ENCODE results near the gene RBM20. TPM values are rescaled to one million over a fixed set of nuclear protein-coding genes. Genes with fewer than 3 reads are reported as not detected.
A peak's percentile ranks its signal among the peaks of the same experiment; 100 is the strongest.

RBM20 gene
- polyA plus RNA-seq, 1 experiment = 0.11 TPM

DNA sequence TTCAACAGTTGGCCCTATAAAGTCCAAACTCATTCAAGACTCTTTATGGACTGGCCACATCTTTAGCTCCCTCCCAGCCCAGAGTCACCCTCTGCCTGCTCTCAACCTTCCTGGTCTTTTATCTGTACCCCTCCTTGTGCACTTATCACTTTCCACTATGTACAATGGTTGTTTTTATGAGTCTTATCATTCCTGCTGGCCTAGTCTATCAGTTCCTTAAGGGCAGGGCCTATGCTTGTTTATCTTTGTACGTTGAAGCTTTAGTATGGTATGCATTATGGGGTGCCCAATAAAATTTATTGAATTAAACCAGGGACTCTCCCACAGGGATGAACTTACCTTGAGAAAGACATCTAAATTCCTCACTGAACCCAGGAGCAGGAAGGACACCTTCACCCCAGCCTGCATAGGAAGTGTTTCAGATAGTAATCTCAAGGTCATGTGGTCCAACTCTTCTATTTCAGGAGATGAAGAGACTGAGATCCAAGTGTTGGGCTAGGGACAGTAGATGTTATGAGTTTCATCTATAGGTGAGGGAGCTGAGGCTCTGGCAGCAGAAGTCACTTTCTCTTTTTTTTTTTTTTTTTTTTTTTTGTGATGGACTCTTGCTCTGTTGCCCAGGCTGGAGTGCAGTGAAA lies 214.3 kb downstream of the RBM20 start:
- Histone ChIP-seq H3K9me3 (ENCODE audit: control insufficient read depth, insufficient read depth, low read length) (no peaks in the 10 kb centered on the region), H3K4me3 (ENCODE audit: low read depth, low read length) (no peak overlapping the region), H3K27me3 (ENCODE audit: control insufficient read depth, insufficient read depth, low read length) (no peaks in the 10 kb centered on the region), H3K27ac (ENCODE audit: low read depth, low read length) (no peak overlapping the region)
- no peak for DNase-seq (ENCODE audit: low read depth, low spot score)
- POLR2A ChIA-PET = interaction anchor here (3.8 kb wide), 1 partner anchor 13 kb away, joined by 22 read pairs; the partner anchor contains the start of gene PDCD4
- CTCF ChIA-PET = interaction anchor here (0.6 to 2.4 kb wide), 5 partner anchors 10 to 1279 kb away, joined by 3 to 6 read pairs (median 4); no protein-coding TSS in a partner anchor
- TF ChIP-seq CTCF (IDR thresholded peaks at IDR 0.05; ENCODE audit: low read depth, low read length) = no peak

GRCh38 chr10:110859206-110859972 lies 215.3 kb downstream of the RBM20 start:
- Histone ChIP-seq H3K27ac (ENCODE audit: low read depth, low read length) (no peak overlapping the region), H3K27me3 (ENCODE audit: control insufficient read depth, insufficient read depth, low read length) (no peaks in the 10 kb centered on the region), H3K4me3 (ENCODE audit: low read depth, low read length) (no peak overlapping the region), H3K9me3 (ENCODE audit: control insufficient read depth, insufficient read depth, low read length) (no peaks in the 10 kb centered on the region)
- TF ChIP-seq CTCF (IDR thresholded peaks at IDR 0.05; ENCODE audit: low read depth, low read length) = no peak
- no peak for DNase-seq (ENCODE audit: low read depth, low spot score)
- CTCF ChIA-PET = interaction anchor here (0.8 to 2.4 kb wide), 5 partner anchors 9 to 1278 kb away, joined by 3 to 6 read pairs (median 3); no protein-coding TSS in a partner anchor
- POLR2A ChIA-PET = interaction anchor here (0.6 to 3.8 kb wide), 3 partner anchors 12 to 46 kb away, joined by 3 to 22 read pairs (median 3); partner anchors contain the start of gene PDCD4

GRCh38 chr10:110859973-110860376 lies 215.8 kb downstream of the RBM20 start:
- Histone ChIP-seq H3K4me3 (ENCODE audit: low read depth, low read length) (no peak overlapping the region), H3K27ac (ENCODE audit: low read depth, low read length) (no peak overlapping the region), H3K9me3 (ENCODE audit: control insufficient read depth, insufficient read depth, low read length) (no peaks in the 10 kb centered on the region), H3K27me3 (ENCODE audit: control insufficient read depth, insufficient read depth, low read length) (no peaks in the 10 kb centered on the region)
- peak; percentile 39 for DNase-seq (ENCODE audit: low read depth, low spot score)
- TF ChIP-seq CTCF (IDR thresholded peaks at IDR 0.05; ENCODE audit: low read depth, low read length) = no peak
- ChIA-PET POLR2A (interaction anchor here (0.7 to 3.8 kb wide), 2 partner anchors 11 to 13 kb away, joined by 3 to 22 read pairs; partner anchors contain the start of gene PDCD4), CTCF (interaction anchor here (1.3 to 2.4 kb wide), 2 partner anchors 34 to 57 kb away, joined by 3 to 6 read pairs; no protein-coding TSS in a partner anchor)

- no peak for TF ChIP-seq CTCF (IDR thresholded peaks at IDR 0.05; ENCODE audit: low read depth, low read length)
- H3K27ac ChIP-seq (ENCODE audit: low read depth, low read length) = no peak overlapping the region
- POLR2A ChIA-PET = interaction anchor here (3.8 kb wide), 1 partner anchor 11 kb away, joined by 22 read pairs; the partner anchor contains the start of gene PDCD4
- no peak overlapping the region for H3K4me3 ChIP-seq (ENCODE audit: low read depth, low read length)
- no peaks in the 10 kb centered on the region for H3K27me3 ChIP-seq (ENCODE audit: control insufficient read depth, insufficient read depth, low read length)
- no peaks in the 10 kb centered on the region for H3K9me3 ChIP-seq (ENCODE audit: control insufficient read depth, insufficient read depth, low read length)
- CTCF ChIA-PET = interaction anchor here (1.3 kb wide), 1 partner anchor 57 kb away, joined by 3 read pairs; no protein-coding TSS in a partner anchor
- DNase-seq (ENCODE audit: low read depth, low spot score) = no peak
These were observed 216.6 kb downstream of the RBM20 start for GRCh38 chr10:110860576-110861241.

All from AG04450 (cell line).